Endodermal cell (in vitro differentiated cells): ENCODE results near the gene MAP3K4. TPM values are rescaled to one million over a fixed set of nuclear protein-coding genes. Genes with fewer than 3 reads are reported as not detected.

ENCODE experiments used
- DNase-seq: peaks from one replicate; pipeline ENCODE4 v3.0.0-alpha.2; 2017
- H3K27ac ChIP-seq: 2 replicates; pipeline ENCODE4 v1.5.1; 2013; ENCODE audit warnings: mild to moderate bottlenecking, low read depth, low read length, moderate library complexity
- H3K27me3 ChIP-seq: 2 replicates; pipeline ENCODE4 v1.6.1; 2013; ENCODE audit warnings: mild to moderate bottlenecking, low read length, moderate library complexity; ENCODE audit not compliant: insufficient read depth, control insufficient read depth, poor library complexity, severe bottlenecking
- H3K36me3 ChIP-seq: 2 replicates; pipeline ENCODE4 v1.7.0; 2013; ENCODE audit warnings: mild to moderate bottlenecking, low read length, moderate library complexity; ENCODE audit not compliant: control insufficient read depth, insufficient read depth
- H3K4me1 ChIP-seq: one replicate; pipeline ENCODE4 v1.7.0; 2013; ENCODE audit warnings: low read length; ENCODE audit not compliant: control insufficient read depth, insufficient read depth
- H3K4me3 ChIP-seq: 2 replicates; pipeline ENCODE4 v1.5.1; 2013; ENCODE audit warnings: mild to moderate bottlenecking, low read length, moderate library complexity
- H3K9ac ChIP-seq: 2 replicates; pipeline ENCODE4 v1.6.1; 2013; ENCODE audit warnings: mild to moderate bottlenecking, low read length, moderate library complexity; ENCODE audit not compliant: poor library complexity, severe bottlenecking; ENCODE audit errors: extremely low read depth
- H3K9me3 ChIP-seq: 2 replicates; pipeline ENCODE4 v1.6.1; 2013; ENCODE audit warnings: mild to moderate bottlenecking, low read length, moderate library complexity; ENCODE audit not compliant: control insufficient read depth
- H3K27ac Mint-ChIP-seq: 2 replicates; pipeline ENCODE4 v1.8.0; 2020; ENCODE audit warnings: mixed read lengths
- H3K27me3 Mint-ChIP-seq: 2 replicates; pipeline ENCODE4 v1.8.0; 2021; ENCODE audit warnings: mild to moderate bottlenecking, mixed read lengths; ENCODE audit not compliant: insufficient read depth
- H3K36me3 Mint-ChIP-seq: 2 replicates; pipeline ENCODE4 v1.8.0; 2020; ENCODE audit warnings: low read depth, mixed read lengths
- H3K4me1 Mint-ChIP-seq: 2 replicates; pipeline ENCODE4 v1.8.0; 2020; ENCODE audit warnings: mixed read lengths
- H3K4me3 Mint-ChIP-seq: 2 replicates; pipeline ENCODE4 v1.8.0; 2020; ENCODE audit warnings: mild to moderate bottlenecking, moderate library complexity, mixed read lengths
- H3K9me3 Mint-ChIP-seq: 2 replicates; pipeline ENCODE4 v1.8.0; 2020; ENCODE audit warnings: mild to moderate bottlenecking, mixed read lengths
- CTCF ChIP-seq: fragments of 200-600 bp; sonication (generic); conservative IDR thresholded peaks from 2 replicates; pipeline ENCODE4 v1.5.0; 2021; ENCODE audit warnings: antibody characterized with exemption, mild to moderate bottlenecking
- WGBS, 2 experiments: methylation state at CpG; one replicate each; pipeline versions ENCODE4 v1.1.5 to v1.1.7; 2013; ENCODE audit warnings: missing lambda C conversion rate in 2 of 2, mixed read lengths in 1 of 2; ENCODE audit not compliant: insufficient coverage in 1 of 2, insufficient read length in 1 of 2; 5-methylcytosine and 5-hydroxymethylcytosine counted together
- total RNA-seq, 2 donors: library from RNA; stranded (reverse); fragmentation: NEBNext Ultra II Directional in 1 of 2; extraction: Animal tissue kit (Norgen Biotek cat#: 25700) in 1 of 2; gene quantifications; 2 replicates in 1 of 2; 3 replicates in 1 of 2; pipeline ENCODE4 v1.2.1, GENCODE V29; 2021

The MAP3K4 gene
- total RNA-seq, 2 donors from 2014 or later = 82.8 to 105 TPM

GRCh38 chr6:161135695-161136591 is 144.4 kb downstream of the MAP3K4 start:
- H3K9me3 ChIP-seq = no peaks in the 10 kb centered on the region
- H3K4me3 Mint-ChIP-seq = no peak overlapping the region
- WGBS, 2 experiments = 91 to 93% methylated on average over 21 to 23 of the region's 23 CpGs
- H3K36me3 Mint-ChIP-seq = peaks cover 52% of the 10 kb centered on the region
- H3K4me1 ChIP-seq = no peaks in the 10 kb centered on the region
- H3K36me3 ChIP-seq = peaks cover 75% of the 10 kb centered on the region
- H3K9me3 Mint-ChIP-seq = no peaks in the 10 kb centered on the region
- no peak overlapping the region for H3K4me3 ChIP-seq
- no peak for TF ChIP-seq CTCF
- peak; percentile 67 for DNase-seq
- H3K27me3 ChIP-seq = no peaks in the 10 kb centered on the region
- peaks cover 5% of the 10 kb centered on the region for H3K4me1 Mint-ChIP-seq
- H3K9ac ChIP-seq = no peak overlapping the region
- peak overlapping the region; percentile 53 for H3K27ac Mint-ChIP-seq
- peak overlapping the region; percentile 57 for H3K27ac ChIP-seq
- H3K27me3 Mint-ChIP-seq = no peaks in the 10 kb centered on the region

- H3K27ac ChIP-seq = peak overlapping the region; percentile 24
- H3K27me3 ChIP-seq = no peaks in the 10 kb centered on the region
- TF ChIP-seq CTCF = no peak
- peaks cover 75% of the 10 kb centered on the region for H3K36me3 ChIP-seq
- H3K9ac ChIP-seq = no peak overlapping the region
- no peak overlapping the region for H3K4me3 Mint-ChIP-seq
- no peaks in the 10 kb centered on the region for H3K27me3 Mint-ChIP-seq
- H3K9me3 ChIP-seq = no peaks in the 10 kb centered on the region
- no peak for DNase-seq
- H3K4me1 ChIP-seq = no peaks in the 10 kb centered on the region
- H3K4me1 Mint-ChIP-seq = peaks cover 5% of the 10 kb centered on the region
- H3K36me3 Mint-ChIP-seq = peaks cover 57% of the 10 kb centered on the region
- H3K4me3 ChIP-seq = no peak overlapping the region
- H3K27ac Mint-ChIP-seq = peak overlapping the region; percentile 1
- whole genome bisulfite sequencing, 2 experiments = 91 to 93% methylated on average over 10 to 11 of the region's 11 CpGs
- H3K9me3 Mint-ChIP-seq = no peaks in the 10 kb centered on the region
Measured at GRCh38 chr6:161136655-161137054, 145.1 kb downstream of the MAP3K4 start.

GRCh38 chr6:161137320-161137719 is 145.8 kb downstream of the MAP3K4 start:
- no peak for DNase-seq

More at GRCh38 chr6:161137320-161137719, 145.8 kb downstream of the MAP3K4 start:
- Mint-ChIP-seq H3K27me3 (no peaks in the 10 kb centered on the region), H3K4me1 (peaks cover 5% of the 10 kb centered on the region), H3K4me3 (no peak overlapping the region), H3K9me3 (no peaks in the 10 kb centered on the region), H3K36me3 (peaks cover 63% of the 10 kb centered on the region), H3K27ac (no peak overlapping the region)
- TF ChIP-seq CTCF = peak; percentile 18
- H3K27me3 ChIP-seq = no peaks in the 10 kb centered on the region
- H3K9me3 ChIP-seq = no peaks in the 10 kb centered on the region
- no peak overlapping the region for H3K27ac ChIP-seq
- H3K4me1 ChIP-seq = no peaks in the 10 kb centered on the region
- no peak overlapping the region for H3K9ac ChIP-seq
- 94 to 100% methylated on average over 10 to 11 of the region's 11 CpGs for WGBS, 2 experiments
- no peak overlapping the region for H3K4me3 ChIP-seq
- H3K36me3 ChIP-seq = peaks cover 76% of the 10 kb centered on the region
